Keratinocyte (primary cell): ENCODE results near the gene DCLK1.

Experiments
- EZH2 ChIP-seq: IDR thresholded peaks from one replicate; pipeline ENCODE4 v1.6.1; 2012; ENCODE audit warnings: inconsistent platforms, mild to moderate bottlenecking, low read length, moderate library complexity
- TF ChIP-seq, protein P1 (sequence below), 3 experiments: IDR thresholded peaks in 1 of 3; conservative IDR thresholded peaks in 1 of 3; optimal IDR thresholded peaks in 1 of 3; 2 replicates in 2 of 3; 3 replicates in 1 of 3; pipeline versions ENCODE3 to v1.5.1; 2011; ENCODE audit warnings: low read length in 3 of 3, mild to moderate bottlenecking in 3 of 3, moderate library complexity in 2 of 3, control low read depth in 1 of 3, inconsistent platforms in 1 of 3; ENCODE audit not compliant: insufficient read depth in 2 of 3; ENCODE audit errors: extremely low read depth in 1 of 3

DNA sequence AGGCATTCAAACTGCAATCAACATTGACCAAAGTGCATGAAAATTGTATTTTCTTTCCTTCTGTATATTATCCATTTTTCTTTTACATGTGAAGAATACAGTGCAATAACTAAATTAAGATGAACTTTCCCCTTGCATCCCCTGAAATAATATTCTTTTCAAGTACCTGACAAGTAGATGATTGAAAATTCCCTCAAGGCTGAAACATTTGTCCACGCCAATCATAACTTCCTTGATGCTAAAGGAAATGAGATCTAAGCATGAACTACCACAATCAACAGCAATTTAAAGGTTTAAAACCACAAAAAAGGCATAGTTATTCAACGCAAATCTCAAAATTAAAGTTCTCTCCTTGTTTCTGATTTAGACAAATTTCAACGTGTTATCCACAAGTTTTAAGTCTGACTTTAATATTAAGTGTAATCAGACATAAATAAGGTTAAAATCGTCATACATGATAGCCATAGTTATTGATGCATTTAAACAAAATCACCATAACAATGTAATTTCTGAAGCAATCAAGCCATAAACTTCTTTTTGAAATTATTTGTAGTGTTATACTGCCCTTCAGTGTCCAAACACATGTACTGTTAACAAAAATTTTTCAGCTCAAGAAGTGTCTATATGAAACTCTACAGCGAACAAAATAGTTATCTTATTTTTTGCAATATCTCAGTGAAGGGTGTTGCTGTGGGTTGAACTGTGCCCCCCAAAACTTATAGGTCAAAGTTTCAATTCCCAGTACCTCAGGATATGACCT, 169.5 kb downstream of the DCLK1 start:
- TF ChIP-seq, protein P1, sequence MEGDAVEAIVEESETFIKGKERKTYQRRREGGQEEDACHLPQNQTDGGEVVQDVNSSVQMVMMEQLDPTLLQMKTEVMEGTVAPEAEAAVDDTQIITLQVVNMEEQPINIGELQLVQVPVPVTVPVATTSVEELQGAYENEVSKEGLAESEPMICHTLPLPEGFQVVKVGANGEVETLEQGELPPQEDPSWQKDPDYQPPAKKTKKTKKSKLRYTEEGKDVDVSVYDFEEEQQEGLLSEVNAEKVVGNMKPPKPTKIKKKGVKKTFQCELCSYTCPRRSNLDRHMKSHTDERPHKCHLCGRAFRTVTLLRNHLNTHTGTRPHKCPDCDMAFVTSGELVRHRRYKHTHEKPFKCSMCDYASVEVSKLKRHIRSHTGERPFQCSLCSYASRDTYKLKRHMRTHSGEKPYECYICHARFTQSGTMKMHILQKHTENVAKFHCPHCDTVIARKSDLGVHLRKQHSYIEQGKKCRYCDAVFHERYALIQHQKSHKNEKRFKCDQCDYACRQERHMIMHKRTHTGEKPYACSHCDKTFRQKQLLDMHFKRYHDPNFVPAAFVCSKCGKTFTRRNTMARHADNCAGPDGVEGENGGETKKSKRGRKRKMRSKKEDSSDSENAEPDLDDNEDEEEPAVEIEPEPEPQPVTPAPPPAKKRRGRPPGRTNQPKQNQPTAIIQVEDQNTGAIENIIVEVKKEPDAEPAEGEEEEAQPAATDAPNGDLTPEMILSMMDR (optimal IDR thresholded peaks at IDR 0.05 in 1 of 3, IDR thresholded peaks at IDR 0.05 in 1 of 3, conservative IDR thresholded peaks at IDR 0.05 in 1 of 3; ENCODE audit: extremely low read depth in 1 of 3, insufficient read depth in 2 of 3, low read length in 3 of 3): no peak
- TF ChIP-seq EZH2: no peak
